ENCODE data around the gene ZNF526. TPM values are rescaled to one million over a fixed set of nuclear protein-coding genes. Genes with fewer than 3 reads are reported as not detected.

The ZNF526 gene
- total RNA-seq, 4 donors from 2014 or later: 3.8 to 6.3 (median 4.0) TPM

GRCh38 chr19:42217520-42218437, 2.3 kb upstream of the ZNF526 start, which contains the start of gene DEDD2:
TSS of gene DEDD2 (minus strand) at chr19:42217677. CDS start at chr19:42217007, 670 bp downstream.
- peaks cover 26 to 77% (median 46%) of the 10 kb centered on the region in 3 donors for H3K4me1 ChIP-seq
- peak; percentile 83 for DNase-seq
- peak within 1 kb of the TSS; percentile 89 to 99 (median 96) for H3K27ac ChIP-seq
- TF ChIP-seq CTCF (IDR thresholded peaks at IDR 0.05): peak in 1 of 6 experiments; percentile 61
- peak in 3 of 4 donors; percentile 77 to 96 (median 94) for TF ChIP-seq POLR2A (IDR thresholded peaks at IDR 0.05)
- H3K27me3 ChIP-seq: no peaks in the 10 kb centered on the region
- 16 to 20% methylated on average over 45 to 46 of the region's 57 CpGs for WGBS, 2 donors
- no peaks in the 10 kb centered on the region for H3K9me3 ChIP-seq
- intact Hi-C loops (cut with DNase I): no loop called here
- H3K4me3 ChIP-seq: peak within 1 kb of the TSS; percentile 64 to 93 (median 88)
- H3K36me3 ChIP-seq: peaks cover 0 to 30% (median 7%) of the 10 kb centered on the region in 3 donors

DNA sequence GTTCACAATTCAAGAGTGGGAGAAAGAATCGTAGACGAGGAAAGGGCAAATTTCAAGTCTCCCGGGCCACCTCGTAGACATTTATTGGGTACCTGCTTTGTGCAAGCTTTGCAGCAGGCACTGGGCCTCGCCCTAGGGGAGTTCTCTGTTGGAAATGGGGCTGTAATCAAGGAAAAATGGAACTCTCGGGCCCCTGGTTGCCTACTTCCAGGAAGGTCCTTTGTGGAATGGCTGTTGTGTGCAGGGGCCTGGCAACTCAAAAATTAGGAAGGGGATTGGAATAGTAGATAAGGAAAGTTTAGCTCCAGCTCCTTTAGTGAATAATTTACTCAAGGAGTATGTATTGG, 612 bp downstream of the ZNF526 start:
- Histone ChIP-seq H3K36me3 (peaks cover 13 to 28% (median 16%) of the 10 kb centered on the region in 3 donors), H3K4me1 (peaks cover 26 to 66% (median 39%) of the 10 kb centered on the region in 3 donors), H3K27ac (peak overlapping the region; percentile 89 to 99 (median 96)), H3K27me3 (no peaks in the 10 kb centered on the region), H3K4me3 (peak overlapping the region; percentile 81 to 95 (median 86)), H3K9me3 (no peaks in the 10 kb centered on the region)
- 2 to 3% methylated on average over 6 of the region's 6 CpGs for WGBS, 2 donors
- no peak for TF ChIP-seq CTCF (IDR thresholded peaks at IDR 0.05)
- intact Hi-C loops (cut with DNase I): no loop called here
- no peak for DNase-seq

DNA sequence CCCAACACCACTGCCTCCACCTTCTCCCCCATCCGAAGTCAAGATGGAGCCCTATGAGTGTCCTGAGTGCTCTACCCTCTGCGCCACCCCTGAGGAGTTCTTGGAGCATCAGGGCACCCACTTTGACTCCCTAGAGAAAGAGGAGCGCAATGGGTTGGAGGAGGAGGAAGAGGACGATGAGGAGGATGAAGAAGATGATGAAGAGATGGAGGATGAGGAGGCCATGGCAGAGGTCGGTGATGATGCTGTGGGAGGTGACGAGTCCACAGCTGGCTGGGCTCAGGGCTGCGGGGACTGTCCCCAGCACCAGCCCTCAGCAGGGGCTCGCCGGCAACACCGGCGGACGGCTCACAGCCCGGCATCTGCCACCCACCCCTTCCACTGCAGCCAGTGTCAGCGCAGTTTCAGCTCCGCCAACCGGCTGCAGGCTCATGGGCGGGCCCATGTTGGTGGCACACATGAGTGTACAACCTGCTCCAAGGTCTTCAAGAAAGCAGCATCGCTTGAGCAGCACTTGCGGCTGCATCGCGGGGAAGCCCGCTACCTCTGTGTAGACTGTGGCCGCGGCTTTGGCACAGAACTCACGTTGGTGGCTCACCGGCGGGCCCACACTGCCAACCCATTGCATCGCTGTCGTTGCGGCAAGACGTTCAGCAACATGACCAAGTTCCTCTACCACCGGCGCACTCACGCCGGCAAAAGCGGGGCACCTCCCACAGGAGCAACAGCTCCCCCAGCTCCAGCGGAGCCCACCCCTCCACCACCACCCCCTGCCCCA, 5.0 kb downstream of the ZNF526 start:
- peaks cover 23 to 72% (median 24%) of the 10 kb centered on the region in 3 donors for H3K36me3 ChIP-seq

DNA sequence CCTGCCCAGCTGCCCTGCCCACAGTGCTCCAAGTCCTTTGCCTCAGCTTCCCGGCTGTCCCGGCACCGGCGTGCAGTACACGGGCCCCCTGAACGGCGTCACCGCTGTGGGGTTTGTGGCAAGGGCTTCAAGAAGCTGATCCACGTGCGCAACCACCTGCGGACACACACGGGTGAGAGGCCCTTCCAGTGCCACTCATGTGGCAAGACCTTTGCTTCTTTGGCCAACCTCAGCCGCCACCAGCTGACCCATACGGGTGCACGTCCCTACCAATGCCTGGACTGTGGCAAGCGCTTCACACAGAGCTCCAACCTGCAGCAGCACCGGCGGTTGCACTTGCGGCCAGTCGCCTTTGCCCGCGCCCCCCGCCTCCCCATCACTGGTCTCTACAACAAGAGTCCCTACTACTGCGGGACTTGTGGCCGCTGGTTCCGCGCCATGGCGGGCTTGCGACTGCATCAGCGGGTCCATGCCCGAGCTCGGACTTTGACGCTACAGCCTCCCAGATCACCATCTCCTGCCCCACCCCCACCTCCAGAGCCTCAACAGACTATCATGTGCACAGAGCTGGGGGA, 5.7 kb downstream of the ZNF526 start:
- TF ChIP-seq CTCF (IDR thresholded peaks at IDR 0.05): no peak
- no peak for TF ChIP-seq POLR2A (IDR thresholded peaks at IDR 0.05)
- DNase-seq: no peak
- Histone ChIP-seq H3K4me1 (peaks cover 6 to 38% (median 11%) of the 10 kb centered on the region in 3 donors), H3K27me3 (no peaks in the 10 kb centered on the region), H3K36me3 (peaks cover 23 to 79% (median 28%) of the 10 kb centered on the region in 3 donors), H3K27ac (no peak overlapping the region), H3K4me3 (no peak overlapping the region), H3K9me3 (no peaks in the 10 kb centered on the region)
- intact Hi-C loops (cut with DNase I): no loop called here
- 90 to 98% methylated on average over 2 to 7 of the region's 33 CpGs for WGBS, 2 donors

More for the DNA sequence above, 5.0 kb downstream of the ZNF526 start:
- no peak for DNase-seq
- TF ChIP-seq POLR2A (IDR thresholded peaks at IDR 0.05) (no peak), CTCF (IDR thresholded peaks at IDR 0.05) (no peak)
- Histone ChIP-seq H3K4me1 (peaks cover 9 to 37% (median 14%) of the 10 kb centered on the region in 3 donors), H3K27ac (no peak overlapping the region), H3K9me3 (no peaks in the 10 kb centered on the region), H3K4me3 (no peak overlapping the region), H3K27me3 (no peaks in the 10 kb centered on the region)
- intact Hi-C loops (cut with DNase I): no loop called here
- 95% methylated on average over 13 to 28 of the region's 37 CpGs for WGBS, 2 donors

Data from esophagus squamous epithelium (tissue), 5 donors.